ENCODE measurements around the gene BRWD1.

Gene BRWD1

GRCh38 chr21:39313571-39314142 is at the start of gene BRWD1:
BRWD1 (minus strand) TSS chr21:39313632; CDS start chr21:39313491, 141 bp downstream.
- H3K4me3 ChIP-seq (ENCODE audit: low read depth, low read length), result peak within 1 kb of the TSS; percentile 96
- TF ChIP-seq, protein P1, sequence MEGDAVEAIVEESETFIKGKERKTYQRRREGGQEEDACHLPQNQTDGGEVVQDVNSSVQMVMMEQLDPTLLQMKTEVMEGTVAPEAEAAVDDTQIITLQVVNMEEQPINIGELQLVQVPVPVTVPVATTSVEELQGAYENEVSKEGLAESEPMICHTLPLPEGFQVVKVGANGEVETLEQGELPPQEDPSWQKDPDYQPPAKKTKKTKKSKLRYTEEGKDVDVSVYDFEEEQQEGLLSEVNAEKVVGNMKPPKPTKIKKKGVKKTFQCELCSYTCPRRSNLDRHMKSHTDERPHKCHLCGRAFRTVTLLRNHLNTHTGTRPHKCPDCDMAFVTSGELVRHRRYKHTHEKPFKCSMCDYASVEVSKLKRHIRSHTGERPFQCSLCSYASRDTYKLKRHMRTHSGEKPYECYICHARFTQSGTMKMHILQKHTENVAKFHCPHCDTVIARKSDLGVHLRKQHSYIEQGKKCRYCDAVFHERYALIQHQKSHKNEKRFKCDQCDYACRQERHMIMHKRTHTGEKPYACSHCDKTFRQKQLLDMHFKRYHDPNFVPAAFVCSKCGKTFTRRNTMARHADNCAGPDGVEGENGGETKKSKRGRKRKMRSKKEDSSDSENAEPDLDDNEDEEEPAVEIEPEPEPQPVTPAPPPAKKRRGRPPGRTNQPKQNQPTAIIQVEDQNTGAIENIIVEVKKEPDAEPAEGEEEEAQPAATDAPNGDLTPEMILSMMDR (IDR thresholded peaks at IDR 0.05; ENCODE audit: borderline replicate concordance, insufficient read depth, low read depth, low read length), result 0 out of 2 replicates have a peak, but pooled peaks have one; percentile 31

DNA sequence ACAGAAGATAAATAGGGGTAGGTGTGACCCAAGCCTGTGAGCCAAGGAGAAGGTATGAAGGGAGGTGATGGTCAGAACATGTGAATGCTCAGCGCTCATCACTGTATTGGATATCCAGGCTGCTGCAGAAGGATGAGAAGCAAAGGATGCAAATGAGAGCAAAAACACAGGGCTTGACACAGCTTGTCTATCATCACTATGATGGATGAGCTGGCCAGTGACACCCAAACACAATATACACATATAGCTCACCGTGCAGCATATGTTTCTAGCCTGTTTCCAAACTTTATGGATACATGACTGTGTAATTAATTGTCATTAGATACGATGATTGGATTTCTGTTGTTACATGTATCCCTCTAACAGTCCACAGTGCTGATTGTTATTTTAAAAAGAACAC is 49.3 kb upstream of the BRWD1 start:
- no peak overlapping the region for H3K4me3 ChIP-seq (ENCODE audit: low read depth, low read length)
- TF ChIP-seq, protein P1 (IDR thresholded peaks at IDR 0.05; ENCODE audit: borderline replicate concordance, insufficient read depth, low read depth, low read length), result no peak

DNA sequence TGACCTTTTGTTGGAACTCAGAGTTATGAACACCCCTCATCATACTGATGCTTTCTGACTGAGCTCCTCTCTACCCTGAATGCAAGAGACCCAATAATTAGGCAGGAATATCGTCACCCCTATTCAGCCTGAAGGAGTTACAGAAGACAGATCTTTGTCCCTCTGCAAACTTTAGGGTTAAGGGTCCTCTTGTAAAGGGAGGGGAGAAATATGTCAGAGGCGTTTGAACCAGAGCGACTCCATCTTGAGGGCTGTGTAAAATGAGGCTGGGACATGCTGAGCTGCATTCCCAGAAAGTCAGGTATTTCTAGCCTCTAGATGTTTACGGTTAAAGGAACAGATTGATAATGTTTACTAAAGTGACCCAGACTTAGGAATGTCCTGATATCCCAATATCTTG is 46.0 kb upstream of the BRWD1 start:
- TF ChIP-seq, protein P1 (IDR thresholded peaks at IDR 0.05; ENCODE audit: borderline replicate concordance, insufficient read depth, low read depth, low read length), result no peak

DNA sequence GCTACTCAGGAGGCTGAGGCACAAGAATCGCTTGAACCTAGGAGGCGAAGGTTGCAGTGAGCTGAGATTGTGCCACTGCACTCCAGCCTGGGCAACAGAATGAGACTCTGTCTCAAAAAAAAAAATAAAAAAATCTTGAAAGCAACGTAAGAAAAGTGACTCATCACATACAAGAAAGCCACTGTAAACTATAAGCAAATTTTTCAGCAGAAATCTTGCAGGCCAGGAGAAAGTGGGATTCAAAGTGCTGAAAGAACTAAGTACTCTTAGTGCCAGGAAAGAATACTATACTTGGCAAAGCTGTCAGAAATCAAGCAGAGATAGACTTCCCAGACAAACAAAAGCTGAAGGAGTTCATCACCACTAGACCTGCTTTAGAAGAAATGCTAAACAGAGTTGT is 39.9 kb upstream of the BRWD1 start:
- H3K4me3 ChIP-seq (ENCODE audit: low read depth, low read length), result no peak overlapping the region
- TF ChIP-seq, protein P1 (IDR thresholded peaks at IDR 0.05; ENCODE audit: borderline replicate concordance, insufficient read depth, low read depth, low read length), result no peak

More for the DNA sequence above, 46.0 kb upstream of the BRWD1 start:
- H3K4me3 ChIP-seq (ENCODE audit: low read depth, low read length), result no peak overlapping the region

DNA sequence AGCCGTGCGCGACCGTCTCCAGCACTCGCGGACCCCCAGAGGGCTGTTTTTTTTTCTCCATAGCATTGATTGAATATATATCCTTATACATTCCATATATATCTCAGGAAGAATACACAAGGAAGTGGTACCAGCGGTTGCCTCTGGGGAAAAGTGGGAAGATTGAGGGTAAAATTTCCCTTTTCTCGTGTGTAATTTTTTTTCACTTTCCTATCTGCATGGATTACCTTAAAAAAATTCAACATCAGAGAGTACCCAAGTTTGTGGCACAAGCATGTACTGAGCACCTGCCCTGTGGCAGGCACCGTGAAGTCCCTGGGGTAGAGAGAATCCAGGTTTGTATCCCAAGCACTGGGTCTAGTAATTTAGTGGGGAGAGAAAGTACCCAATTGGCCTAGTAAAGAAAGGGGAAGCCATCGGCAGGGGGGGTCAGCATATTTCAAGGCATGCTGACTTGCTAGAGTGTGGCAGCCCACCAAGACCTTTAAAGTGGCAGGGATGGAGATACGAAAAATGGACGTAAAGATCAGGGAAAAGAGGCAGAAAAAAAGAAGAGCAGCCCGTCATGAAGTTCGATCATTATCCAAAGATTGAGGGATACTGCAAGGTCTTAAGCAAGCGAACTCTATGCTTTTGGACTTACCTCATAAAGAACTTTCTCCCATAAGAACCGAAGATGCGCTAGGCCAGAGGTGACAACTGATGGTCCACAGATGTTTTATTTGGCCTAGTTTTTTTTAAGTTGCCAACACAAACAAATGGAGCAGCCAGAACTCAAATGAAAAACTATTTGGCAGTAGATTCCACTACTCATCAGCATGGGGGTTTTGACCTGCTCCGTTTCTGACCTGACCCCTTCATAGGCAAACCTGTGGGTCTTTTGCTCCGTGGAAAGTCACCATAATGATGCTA is 36.9 kb upstream of the BRWD1 start:
- peak overlapping the region; percentile 63 for H3K4me3 ChIP-seq (ENCODE audit: low read depth, low read length)
- TF ChIP-seq, protein P1 (IDR thresholded peaks at IDR 0.05; ENCODE audit: borderline replicate concordance, insufficient read depth, low read depth, low read length), result no peak

DNA sequence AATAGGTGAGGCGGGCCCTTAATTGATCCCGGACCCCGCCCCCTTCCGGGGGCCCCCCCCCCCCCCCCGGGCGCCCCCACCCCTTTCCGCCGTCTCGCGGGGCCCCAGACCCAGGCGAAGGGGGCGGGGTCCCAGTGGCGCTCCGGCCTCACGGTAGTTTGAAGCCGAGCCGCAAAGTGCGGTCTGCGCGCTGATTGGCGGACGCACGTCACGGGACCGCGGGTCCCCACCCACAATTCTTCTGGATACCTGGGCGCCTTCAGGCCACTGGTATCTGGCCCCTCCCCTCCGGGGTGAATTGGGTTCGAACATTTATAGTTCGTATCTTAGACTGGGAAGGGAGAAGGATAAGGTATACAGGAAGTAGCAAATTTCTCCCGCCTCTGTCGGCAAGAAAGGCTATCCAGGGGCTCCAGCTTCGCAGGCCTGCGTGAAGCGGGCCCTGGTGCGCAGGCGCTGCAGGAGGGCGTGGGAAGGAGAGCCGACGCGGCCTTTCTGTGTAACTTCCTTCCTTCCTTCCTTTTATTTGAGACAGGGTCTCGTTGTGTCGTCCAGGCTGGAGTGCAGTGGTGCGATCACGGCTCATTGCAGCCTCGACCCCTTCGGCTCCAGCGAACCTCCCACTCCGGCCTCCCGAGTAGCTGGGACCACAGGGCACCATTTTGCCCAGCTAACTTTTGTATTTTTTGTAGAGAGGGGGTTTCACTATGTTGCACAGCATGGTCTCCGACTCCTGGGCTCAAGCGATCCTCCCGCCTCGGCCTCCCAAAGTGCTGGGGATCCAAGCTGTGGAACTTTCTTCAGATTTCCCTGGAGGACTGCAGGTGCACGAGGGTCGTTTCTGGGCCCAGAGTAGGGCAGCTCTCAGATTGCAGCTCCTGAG is 36.0 kb upstream of the BRWD1 start:
- peak overlapping the region; percentile 63 for H3K4me3 ChIP-seq (ENCODE audit: low read depth, low read length)
- TF ChIP-seq, protein P1 (IDR thresholded peaks at IDR 0.05; ENCODE audit: borderline replicate concordance, insufficient read depth, low read depth, low read length), result no peak
